H9 (cell line): ENCODE measurements around the gene SLC9A9. TPM values are rescaled to one million over a fixed set of nuclear protein-coding genes. Genes with fewer than 3 reads are reported as not detected.

Source experiments
- DNase-seq: peaks from one replicate; pipeline ENCODE4 v3.0.0-alpha.2; 2017
- H2AFZ ChIP-seq: one replicate; pipeline ENCODE4 v1.6.1; 2013; ENCODE audit warnings: mild to moderate bottlenecking, low read length, control low read depth, moderate library complexity
- H2AK5ac ChIP-seq: 2 replicates; pipeline ENCODE4 v1.6.1; 2013; ENCODE audit warnings: low read length, control low read depth, mixed read lengths; ENCODE audit not compliant: insufficient read length
- H2BK120ac ChIP-seq: one replicate; pipeline ENCODE4 v1.6.1; 2013; ENCODE audit warnings: low read depth, mild to moderate bottlenecking, low read length, control low read depth, inconsistent platforms; ENCODE audit not compliant: poor library complexity, severe bottlenecking
- H2BK12ac ChIP-seq: 2 replicates; pipeline ENCODE4 v1.6.1; 2013; ENCODE audit warnings: low read length, control low read depth, mixed read lengths, low read depth; ENCODE audit not compliant: insufficient read length
- H2BK15ac ChIP-seq: 2 replicates; pipeline ENCODE4 v1.6.1; 2013; ENCODE audit warnings: low read depth, low read length, control low read depth
- H2BK20ac ChIP-seq: one replicate; pipeline ENCODE4 v1.6.1; 2013; ENCODE audit warnings: low read depth, mild to moderate bottlenecking, low read length, control low read depth, inconsistent platforms; ENCODE audit not compliant: poor library complexity, severe bottlenecking
- H2BK5ac ChIP-seq: 2 replicates; pipeline ENCODE4 v1.6.1; 2013; ENCODE audit warnings: low read length, control low read depth, mixed read lengths; ENCODE audit not compliant: insufficient read length
- H3K14ac ChIP-seq: 2 replicates; pipeline ENCODE4 v1.6.1; 2013; ENCODE audit warnings: low read length, control low read depth; ENCODE audit not compliant: insufficient read depth
- H3K18ac ChIP-seq: 2 replicates; pipeline ENCODE4 v1.6.1; 2013; ENCODE audit warnings: low read depth, mild to moderate bottlenecking, mixed read lengths, low read length, control low read depth; ENCODE audit not compliant: insufficient read length
- H3K23ac ChIP-seq: 2 replicates; pipeline ENCODE4 v1.6.1; 2013; ENCODE audit warnings: low read length, control low read depth, mixed read lengths, low read depth; ENCODE audit not compliant: insufficient read length
- H3K23me2 ChIP-seq: 2 replicates; pipeline ENCODE4 v1.6.1; 2013; ENCODE audit warnings: low read depth, mild to moderate bottlenecking, mixed read lengths, low read length, control low read depth; ENCODE audit not compliant: insufficient read length, poor library complexity, severe bottlenecking
- H3K27ac ChIP-seq: 2 replicates; pipeline ENCODE4 v1.5.1; 2013; ENCODE audit warnings: low read length, control low read depth, mixed read lengths, low read depth; ENCODE audit not compliant: insufficient read length
- H3K27me3 ChIP-seq: 2 replicates; pipeline ENCODE4 v1.6.1; 2013; ENCODE audit warnings: low read length, control low read depth, inconsistent platforms; ENCODE audit not compliant: insufficient read depth
- H3K4ac ChIP-seq: 2 replicates; pipeline ENCODE4 v1.6.1; 2013; ENCODE audit warnings: low read depth, mild to moderate bottlenecking, control low read depth, inconsistent platforms, low read length, moderate library complexity
- H3K4me1 ChIP-seq: 2 replicates; pipeline ENCODE4 v1.6.1; 2013; ENCODE audit warnings: low read length, control low read depth, inconsistent platforms; ENCODE audit not compliant: insufficient read depth
- H3K4me2 ChIP-seq: 2 replicates; pipeline ENCODE4 v1.6.1; 2013; ENCODE audit warnings: low read length, control low read depth, mixed read lengths; ENCODE audit not compliant: insufficient read length, insufficient read depth
- H3K56ac ChIP-seq: 2 replicates; pipeline ENCODE4 v1.6.1; 2013; ENCODE audit warnings: low read depth, mild to moderate bottlenecking, mixed read lengths, low read length, control low read depth; ENCODE audit not compliant: insufficient read length
- H3K79me1 ChIP-seq: 2 replicates; pipeline ENCODE4 v1.6.1; 2013; ENCODE audit warnings: low read depth, mild to moderate bottlenecking, moderate library complexity, low read length, control low read depth, inconsistent platforms; ENCODE audit not compliant: insufficient read depth, poor library complexity, severe bottlenecking
- H3K79me2 ChIP-seq: 2 replicates; pipeline ENCODE4 v1.6.1; 2013; ENCODE audit warnings: low read length, control low read depth, inconsistent platforms; ENCODE audit not compliant: insufficient read depth
- H3K9ac ChIP-seq: 2 replicates; pipeline ENCODE4 v1.6.1; 2013; ENCODE audit warnings: low read length, control low read depth, mixed read lengths; ENCODE audit not compliant: insufficient read length; ENCODE audit errors: extremely low read depth
- H3K9me3 ChIP-seq: one replicate; pipeline ENCODE4 v1.6.1; 2013; ENCODE audit warnings: low read depth, low read length, inconsistent platforms; ENCODE audit not compliant: control insufficient read depth
- H3T11ph ChIP-seq: one replicate; pipeline ENCODE4 v1.6.1; 2013; ENCODE audit warnings: mild to moderate bottlenecking, low read length, control low read depth, inconsistent platforms
- H4K20me1 ChIP-seq: one replicate; pipeline ENCODE4 v1.6.1; 2013; ENCODE audit not compliant: control insufficient read depth, insufficient read length, insufficient read depth
- H4K5ac ChIP-seq: 2 replicates; pipeline ENCODE4 v1.6.1; 2013; ENCODE audit warnings: low read depth, mild to moderate bottlenecking, mixed read lengths, low read length, control low read depth; ENCODE audit not compliant: insufficient read length
- H4K8ac ChIP-seq: replicated peaks from 2 replicates; pipeline ENCODE4 v1.6.1; 2013; ENCODE audit warnings: low read length, control low read depth, mixed read lengths, low read depth; ENCODE audit not compliant: insufficient read length
- H4K91ac ChIP-seq: 2 replicates; pipeline ENCODE4 v1.6.1; 2013; ENCODE audit warnings: low read depth, mild to moderate bottlenecking, moderate library complexity, mixed read lengths, low read length, control low read depth; ENCODE audit not compliant: insufficient read length
- H3K27ac Mint-ChIP-seq, 3 experiments: 2 replicates in 2 of 3; 3 replicates in 1 of 3; pipeline ENCODE4 v1.8.0; 2020 to 2021; ENCODE audit warnings: mixed read lengths in 3 of 3, mild to moderate bottlenecking in 1 of 3, moderate library complexity in 1 of 3
- H3K27me3 Mint-ChIP-seq: 2 replicates; pipeline ENCODE4 v1.8.0; 2021; ENCODE audit warnings: low read depth, mild to moderate bottlenecking, moderate library complexity, mixed read lengths
- H3K36me3 Mint-ChIP-seq, 3 experiments: 2 replicates in 2 of 3; 3 replicates in 1 of 3; pipeline ENCODE4 v1.8.0; 2020 to 2021; ENCODE audit warnings: low read depth in 3 of 3, mixed read lengths in 3 of 3; ENCODE audit not compliant: insufficient read depth in 1 of 3
- H3K4me1 Mint-ChIP-seq, 2 experiments: 2 replicates each; pipeline ENCODE4 v1.8.0; 2020; ENCODE audit warnings: mixed read lengths in 2 of 2
- H3K4me3 Mint-ChIP-seq, 2 experiments: 2 replicates in 1 of 2; 3 replicates in 1 of 2; pipeline ENCODE4 v1.8.0; 2020 to 2021; ENCODE audit warnings: mild to moderate bottlenecking in 2 of 2, mixed read lengths in 2 of 2, moderate library complexity in 1 of 2
- H3K9me3 Mint-ChIP-seq, 2 experiments: 2 replicates in 1 of 2; 3 replicates in 1 of 2; pipeline ENCODE4 v1.8.0; 2020; ENCODE audit warnings: mild to moderate bottlenecking in 2 of 2, mixed read lengths in 2 of 2, moderate library complexity in 1 of 2
- CTCF ChIP-seq: fragments of 200-600 bp; sonication (generic); conservative IDR thresholded peaks from 3 replicates; pipeline ENCODE4 v1.8.0; 2021; ENCODE audit warnings: antibody characterized with exemption, mild to moderate bottlenecking
- WGBS: extraction: QIAGEN DNeasy Blood & Tissue Kit; methylation state at CpG from one replicate; pipeline ENCODE4 v1.1.7; 2013; ENCODE audit warnings: missing lambda C conversion rate, low lambda C conversion rate, mixed read lengths; ENCODE audit not compliant: insufficient read length; ENCODE audit errors: extremely low coverage; 5-methylcytosine and 5-hydroxymethylcytosine counted together
- total RNA-seq: library from RNA; stranded (reverse); gene quantifications from 2 replicates; pipeline ENCODE4 v1.2.1, GENCODE V29; 2021

Gene SLC9A9
- total RNA-seq, 1 experiment from 2014 or later, result 0.35 TPM

- Histone ChIP-seq H3K4me1 (no peaks in the 10 kb centered on the region), H3K9ac (no peak overlapping the region), H3K56ac (no peak overlapping the region), H3K79me2 (no peaks in the 10 kb centered on the region), H4K20me1 (no peaks in the 10 kb centered on the region), H3K9me3 (no peaks in the 10 kb centered on the region), H3K4ac (no peak overlapping the region), H2BK20ac (no peak overlapping the region), H3K27ac (no peak overlapping the region), H4K8ac (no peak overlapping the region), H4K5ac (no peak overlapping the region), H3K14ac (no peak overlapping the region), H3K79me1 (no peaks in the 10 kb centered on the region), H2BK15ac (no peak overlapping the region), H4K91ac (no peak overlapping the region), H3K4me2 (no peak overlapping the region), H2BK5ac (no peak overlapping the region), H3T11ph (no peak overlapping the region), H2AFZ (no peak overlapping the region), H3K27me3 (no peaks in the 10 kb centered on the region), H3K23ac (no peak overlapping the region), H2BK12ac (no peak overlapping the region), H3K23me2 (no peaks in the 10 kb centered on the region), H2BK120ac (no peak overlapping the region), H3K18ac (no peak overlapping the region), H2AK5ac (no peak overlapping the region)
- Mint-ChIP-seq H3K9me3 (no peaks in the 10 kb centered on the region), H3K27me3 (no peaks in the 10 kb centered on the region), H3K36me3 (no peaks in the 10 kb centered on the region), H3K4me1 (peaks cover 11 to 12% of the 10 kb centered on the region in 2 experiments), H3K27ac (no peak overlapping the region), H3K4me3 (no peak overlapping the region)
- no CpG with 5 or more reads among the region's 2 CpGs for WGBS
- no peak for TF ChIP-seq CTCF
- DNase-seq, result no peak
Measured at GRCh38 chr3:143810166-143810952, 37.9 kb downstream of the SLC9A9 start.
